K562 (cell line): ENCODE measurements around the gene PFAS. TPM values are rescaled to one million over a fixed set of nuclear protein-coding genes. Genes with fewer than 3 reads are reported as not detected.
A peak's percentile ranks its signal among the peaks of the same experiment; 100 is the strongest.

Experiments
- BACH1 ChIP-seq: fragments of 200-800 bp; sonication (Bioruptor generic); IDR thresholded peaks from 2 replicates; pipeline ENCODE4 v1.6.1; 2016; ENCODE audit warnings: missing genetic modification characterization, missing compliant biosample characterization
- FOXJ3 ChIP-seq: sonication (generic); formaldehyde crosslinking; IDR thresholded peaks from 2 replicates; pipeline ENCODE4 v1.4.0; 2020; ENCODE audit warnings: mild to moderate bottlenecking, missing genetic modification reagents
- HDGF ChIP-seq: fragments of 450-650 bp; IDR thresholded peaks from 2 replicates; pipeline ENCODE4 v1.6.1; 2016
- KLF6 ChIP-seq: fragments of 250-450 bp; sonication (Bioruptor Pico); IDR thresholded peaks from 2 replicates; pipeline ENCODE4 v1.4.0; 2020; ENCODE audit warnings: mild to moderate bottlenecking, moderate library complexity, borderline replicate concordance
- NR2C1 ChIP-seq, 2 experiments: fragments of 450-650 bp; IDR thresholded peaks; 2 replicates each; pipeline ENCODE4 v1.6.1; 2017; ENCODE audit warnings: mild to moderate bottlenecking in 2 of 2, antibody characterized with exemption in 1 of 2, inconsistent platforms in 1 of 2, missing compliant biosample characterization in 1 of 2, missing genetic modification characterization in 1 of 2
- NR4A1 ChIP-seq, 2 experiments: fragments of 250-450 bp in 1 of 2; fragments of 450-650 bp in 1 of 2; sonication (Bioruptor Pico) in 1 of 2; IDR thresholded peaks; 2 replicates each; pipeline versions ENCODE4 v1.4.0 to v1.6.1; 2016 to 2020; ENCODE audit warnings: mild to moderate bottlenecking in 2 of 2, missing compliant biosample characterization in 1 of 2, missing genetic modification characterization in 1 of 2, moderate library complexity in 1 of 2
- POLR2A ChIP-seq: fragments of 450-650 bp; conservative IDR thresholded peaks from 2 replicates; pipeline ENCODE4 v1.6.1; 2016
- PURB ChIP-seq: sonication (generic); formaldehyde crosslinking; IDR thresholded peaks from 2 replicates; pipeline ENCODE4 v1.9.0; 2021; ENCODE audit warnings: low read depth, mild to moderate bottlenecking, missing genetic modification reagents
- RAD21 ChIP-seq, 2 experiments: fragments of 250-450 bp in 1 of 2; fragments of 450-650 bp in 1 of 2; sonication (Bioruptor Pico) in 1 of 2; formaldehyde crosslinking in 1 of 2; IDR thresholded peaks in 1 of 2; conservative IDR thresholded peaks in 1 of 2; 2 replicates each; pipeline versions ENCODE4 v1.4.0 to v1.8.0; 2020 to 2022; ENCODE audit warnings: mild to moderate bottlenecking in 2 of 2, moderate library complexity in 1 of 2
- USF1 ChIP-seq: sonication (generic); formaldehyde crosslinking; IDR thresholded peaks from 2 replicates; pipeline ENCODE4 v1.9.0; 2022; ENCODE audit warnings: mild to moderate bottlenecking, missing genetic modification reagents
- ZBTB17 ChIP-seq: fragments of 450-650 bp; formaldehyde crosslinking; IDR thresholded peaks from 2 replicates; pipeline ENCODE4 v1.4.0; 2020; ENCODE audit warnings: mild to moderate bottlenecking
- ZNF165 ChIP-seq: fragments of 250-450 bp; sonication (Bioruptor Pico); IDR thresholded peaks from 2 replicates; pipeline ENCODE4 v1.4.0; 2020; ENCODE audit warnings: borderline replicate concordance
- ZNF232 ChIP-seq: sonication (generic); formaldehyde crosslinking; IDR thresholded peaks from 2 replicates; pipeline ENCODE4 v1.8.0; 2022; ENCODE audit warnings: mild to moderate bottlenecking, missing genetic modification reagents
- ZNF354B ChIP-seq: fragments of 250-450 bp; sonication (Bioruptor Pico); IDR thresholded peaks from 2 replicates; pipeline ENCODE4 v1.4.0; 2020
- ZNF408 ChIP-seq: fragments of 250-450 bp; sonication (Bioruptor Pico); IDR thresholded peaks from 2 replicates; pipeline ENCODE4 v1.4.0; 2020; ENCODE audit warnings: low read depth, mild to moderate bottlenecking, moderate library complexity
- polyA plus RNA-seq, 8 experiments: library from polyadenylated mRNA; depleted of rRNA in 4 of 8; stranded (reverse) in 5 of 8; unstranded in 3 of 8; fragments of >200 nt; fragmentation: Nextera tagmentation in 2 of 8; fragmentation: Illumina TruSeq in 1 of 8; extraction: Ambion mirVana in 2 of 8; extraction: Trizol in 1 of 8; gene quantifications; 2 replicates each; pipeline versions ENCODE4 v1.2.1 to v1.2.3, GENCODE V29; 2011 to 2014; ENCODE audit warnings: inconsistent platforms in 1 of 8, missing spikeins in 1 of 8
- total RNA-seq, 7 experiments: library from RNA; depleted of rRNA in 6 of 7; stranded (reverse); fragments of >200 nt in 6 of 7; fragmentation: Illumina TruSeq in 2 of 7; extraction: Trizol in 2 of 7; gene quantifications; 2 replicates each; pipeline versions ENCODE4 v1.2.1 to v1.2.3, GENCODE V29; 2011 to 2021; ENCODE audit warnings: low replicate concordance in 1 of 7
- TF ChIP-seq, protein P1 (sequence below): fragments of 450-650 bp; formaldehyde crosslinking; IDR thresholded peaks from 2 replicates; pipeline ENCODE4 v1.4.0; 2022; ENCODE audit warnings: missing genetic modification characterization
- TF ChIP-seq, protein P2 (sequence below): fragments of 250-450 bp; sonication (Bioruptor Pico); IDR thresholded peaks from 2 replicates; pipeline ENCODE4 v1.8.0; 2022; ENCODE audit warnings: moderate library complexity, mild to moderate bottlenecking, inconsistent platforms
- TF ChIP-seq, protein P3 (sequence below), 2 experiments: IDR thresholded peaks; 2 replicates each; pipeline ENCODE4 v1.6.1; 2011; ENCODE audit warnings: borderline replicate concordance in 1 of 2, control low read depth in 1 of 2, low read depth in 1 of 2, low read length in 1 of 2, mild to moderate bottlenecking in 1 of 2, mixed read lengths in 1 of 2, moderate library complexity in 1 of 2; ENCODE audit not compliant: insufficient read depth in 1 of 2, insufficient read length in 1 of 2, poor library complexity in 1 of 2, severe bottlenecking in 1 of 2; ENCODE audit errors: extremely low read depth in 1 of 2
- TF ChIP-seq, protein P4 (sequence below), 2 experiments: fragments of 250-450 bp in 1 of 2; fragments of 450-650 bp in 1 of 2; sonication (Bioruptor Pico) in 1 of 2; IDR thresholded peaks; 2 replicates each; pipeline versions ENCODE4 v1.6.1 to v1.8.0; 2016 to 2021; ENCODE audit warnings: mild to moderate bottlenecking in 2 of 2, moderate library complexity in 2 of 2, missing compliant biosample characterization in 1 of 2, missing genetic modification characterization in 1 of 2

Gene PFAS
- total and polyA plus RNA-seq, 9 of the 15 experiments (the other 6 are each of a cell fraction or from before 2014, with no cell fraction given), result 11.6 to 131 (median 43.9) TPM

GRCh38 chr17:8223356-8224126 is 25.5 kb upstream of the PFAS start (continued):
- peak; percentile 27 to 43 for TF ChIP-seq RAD21 (CRISPR knock-in tag; conservative IDR thresholded peaks at IDR 0.05 in 1 of 2, IDR thresholded peaks at IDR 0.05 in 1 of 2)
- no peak for TF ChIP-seq HDGF
- peak; percentile 51; the same call in 1 of the 2 replicates for TF ChIP-seq BACH1
- no peak for TF ChIP-seq PURB (CRISPR knock-in tag)
- peak; percentile 59 for TF ChIP-seq POLR2A
- TF ChIP-seq ZNF354B (CRISPR knock-in tag), result no peak
- no peak for TF ChIP-seq ZNF232 (CRISPR knock-in tag)
- no peak for TF ChIP-seq FOXJ3
- TF ChIP-seq USF1 (CRISPR knock-in tag), result no peak; the same call in 1 of the 2 replicates
- TF ChIP-seq ZBTB17, result peak; percentile 64
- TF ChIP-seq ZNF165 (CRISPR knock-in tag), result peak; percentile 58; the same call in 1 of the 2 replicates
- TF ChIP-seq NR2C1 (IDR thresholded peaks at IDR 0.05), result no peak
- TF ChIP-seq NR2C1 (tag; IDR thresholded peaks at IDR 0.05), result peak; percentile 58; the same call in 1 of the 2 replicates
- TF ChIP-seq, protein P1, sequence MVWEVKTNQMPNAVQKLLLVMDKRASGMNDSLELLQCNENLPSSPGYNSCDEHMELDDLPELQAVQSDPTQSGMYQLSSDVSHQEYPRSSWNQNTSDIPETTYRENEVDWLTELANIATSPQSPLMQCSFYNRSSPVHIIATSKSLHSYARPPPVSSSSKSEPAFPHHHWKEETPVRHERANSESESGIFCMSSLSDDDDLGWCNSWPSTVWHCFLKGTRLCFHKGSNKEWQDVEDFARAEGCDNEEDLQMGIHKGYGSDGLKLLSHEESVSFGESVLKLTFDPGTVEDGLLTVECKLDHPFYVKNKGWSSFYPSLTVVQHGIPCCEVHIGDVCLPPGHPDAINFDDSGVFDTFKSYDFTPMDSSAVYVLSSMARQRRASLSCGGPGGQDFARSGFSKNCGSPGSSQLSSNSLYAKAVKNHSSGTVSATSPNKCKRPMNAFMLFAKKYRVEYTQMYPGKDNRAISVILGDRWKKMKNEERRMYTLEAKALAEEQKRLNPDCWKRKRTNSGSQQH, result 0 out of 2 replicates have a peak, but pooled peaks have one; percentile 49
- TF ChIP-seq, protein P2, sequence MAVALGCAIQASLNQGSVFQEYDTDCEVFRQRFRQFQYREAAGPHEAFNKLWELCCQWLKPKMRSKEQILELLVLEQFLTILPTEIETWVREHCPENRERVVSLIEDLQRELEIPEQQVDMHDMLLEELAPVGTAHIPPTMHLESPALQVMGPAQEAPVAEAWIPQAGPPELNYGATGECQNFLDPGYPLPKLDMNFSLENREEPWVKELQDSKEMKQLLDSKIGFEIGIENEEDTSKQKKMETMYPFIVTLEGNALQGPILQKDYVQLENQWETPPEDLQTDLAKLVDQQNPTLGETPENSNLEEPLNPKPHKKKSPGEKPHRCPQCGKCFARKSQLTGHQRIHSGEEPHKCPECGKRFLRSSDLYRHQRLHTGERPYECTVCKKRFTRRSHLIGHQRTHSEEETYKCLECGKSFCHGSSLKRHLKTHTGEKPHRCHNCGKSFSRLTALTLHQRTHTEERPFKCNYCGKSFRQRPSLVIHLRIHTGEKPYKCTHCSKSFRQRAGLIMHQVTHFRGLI (CRISPR knock-in tag), result 0 out of 2 replicates have a peak, but pooled peaks have one; percentile 8
- TF ChIP-seq, protein P3, sequence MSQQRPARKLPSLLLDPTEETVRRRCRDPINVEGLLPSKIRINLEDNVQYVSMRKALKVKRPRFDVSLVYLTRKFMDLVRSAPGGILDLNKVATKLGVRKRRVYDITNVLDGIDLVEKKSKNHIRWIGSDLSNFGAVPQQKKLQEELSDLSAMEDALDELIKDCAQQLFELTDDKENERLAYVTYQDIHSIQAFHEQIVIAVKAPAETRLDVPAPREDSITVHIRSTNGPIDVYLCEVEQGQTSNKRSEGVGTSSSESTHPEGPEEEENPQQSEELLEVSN (IDR thresholded peaks at IDR 0.05; ENCODE audit: borderline replicate concordance in 1 of 2, extremely low read depth in 1 of 2, insufficient read depth in 1 of 2, insufficient read length in 1 of 2, low read depth in 1 of 2, low read length in 1 of 2, poor library complexity in 1 of 2, severe bottlenecking in 1 of 2), result peak; percentile 83 to 93
- TF ChIP-seq ZNF408 (CRISPR knock-in tag), result no peak
- 0 out of 2 replicates have a peak, but pooled peaks have one; percentile 9 for TF ChIP-seq KLF6 (CRISPR knock-in tag)
- TF ChIP-seq, protein P4, sequence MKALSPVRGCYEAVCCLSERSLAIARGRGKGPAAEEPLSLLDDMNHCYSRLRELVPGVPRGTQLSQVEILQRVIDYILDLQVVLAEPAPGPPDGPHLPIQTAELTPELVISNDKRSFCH (CRISPR knock-in tag; IDR thresholded peaks at IDR 0.05), result no peak
- TF ChIP-seq, protein P4 (tag; IDR thresholded peaks at IDR 0.05), result peak; percentile 56
- TF ChIP-seq NR4A1 (CRISPR knock-in tag; IDR thresholded peaks at IDR 0.05), result no peak
- peak; percentile 79; the same call in 1 of the 2 replicates for TF ChIP-seq NR4A1 (tag; IDR thresholded peaks at IDR 0.05)
